Subcutaneous adipose tissue (tissue), 4 donors: ENCODE results near the gene AKNA. TPM values are rescaled to one million over a fixed set of nuclear protein-coding genes. Genes with fewer than 3 reads are reported as not detected.

Experiments used
- total RNA-seq, 4 donors: library from RNA; depleted of rRNA; stranded (reverse); fragments of >200 nt; gene quantifications; one replicate each; pipeline ENCODE4 v1.1.0, GENCODE V29; 2016
- TF ChIP-seq, protein P1 (sequence below): fragments of 450-650 bp; IDR thresholded peaks from one replicate; pipeline ENCODE4 v1.5.1; 2016; ENCODE audit warnings: low read depth, mild to moderate bottlenecking, control low read depth, antibody characterized with exemption, moderate library complexity

Gene AKNA
- total RNA-seq, 4 donors from 2014 or later, result 25.3 to 63.9 (median 52.6) TPM

DNA sequence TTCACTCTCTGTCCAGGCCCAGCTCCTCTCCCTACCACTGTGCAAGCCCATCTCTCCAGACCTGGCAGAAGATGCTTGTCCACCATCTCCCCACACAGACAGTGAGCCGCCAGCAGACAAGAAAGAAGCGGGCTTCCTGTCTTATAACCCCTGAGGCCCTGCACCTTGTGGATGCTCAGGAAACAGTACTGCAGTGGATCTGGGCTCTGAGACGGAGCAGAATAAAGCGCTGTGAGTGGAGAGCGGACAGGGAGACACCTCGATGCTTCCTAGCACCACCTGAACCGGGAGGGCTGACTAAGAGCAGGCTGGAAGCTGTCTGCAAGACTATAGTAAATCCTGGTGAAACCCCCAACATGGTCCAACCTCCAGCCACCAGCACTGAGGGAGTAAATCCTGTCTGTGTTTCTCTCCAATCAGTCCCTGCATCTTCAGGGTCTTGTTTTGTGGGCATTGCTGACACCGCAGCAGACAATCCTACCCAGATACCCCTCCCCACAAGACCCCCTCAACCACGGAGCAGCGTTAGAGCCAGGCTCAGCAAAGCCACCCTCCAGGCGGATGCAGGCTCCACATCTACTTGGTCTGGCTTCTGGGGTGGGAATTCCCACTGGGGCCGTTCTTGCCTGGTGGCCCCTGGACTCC is 39.4 kb downstream of the AKNA start:
- TF ChIP-seq, protein P1, sequence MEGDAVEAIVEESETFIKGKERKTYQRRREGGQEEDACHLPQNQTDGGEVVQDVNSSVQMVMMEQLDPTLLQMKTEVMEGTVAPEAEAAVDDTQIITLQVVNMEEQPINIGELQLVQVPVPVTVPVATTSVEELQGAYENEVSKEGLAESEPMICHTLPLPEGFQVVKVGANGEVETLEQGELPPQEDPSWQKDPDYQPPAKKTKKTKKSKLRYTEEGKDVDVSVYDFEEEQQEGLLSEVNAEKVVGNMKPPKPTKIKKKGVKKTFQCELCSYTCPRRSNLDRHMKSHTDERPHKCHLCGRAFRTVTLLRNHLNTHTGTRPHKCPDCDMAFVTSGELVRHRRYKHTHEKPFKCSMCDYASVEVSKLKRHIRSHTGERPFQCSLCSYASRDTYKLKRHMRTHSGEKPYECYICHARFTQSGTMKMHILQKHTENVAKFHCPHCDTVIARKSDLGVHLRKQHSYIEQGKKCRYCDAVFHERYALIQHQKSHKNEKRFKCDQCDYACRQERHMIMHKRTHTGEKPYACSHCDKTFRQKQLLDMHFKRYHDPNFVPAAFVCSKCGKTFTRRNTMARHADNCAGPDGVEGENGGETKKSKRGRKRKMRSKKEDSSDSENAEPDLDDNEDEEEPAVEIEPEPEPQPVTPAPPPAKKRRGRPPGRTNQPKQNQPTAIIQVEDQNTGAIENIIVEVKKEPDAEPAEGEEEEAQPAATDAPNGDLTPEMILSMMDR, result no peak

DNA sequence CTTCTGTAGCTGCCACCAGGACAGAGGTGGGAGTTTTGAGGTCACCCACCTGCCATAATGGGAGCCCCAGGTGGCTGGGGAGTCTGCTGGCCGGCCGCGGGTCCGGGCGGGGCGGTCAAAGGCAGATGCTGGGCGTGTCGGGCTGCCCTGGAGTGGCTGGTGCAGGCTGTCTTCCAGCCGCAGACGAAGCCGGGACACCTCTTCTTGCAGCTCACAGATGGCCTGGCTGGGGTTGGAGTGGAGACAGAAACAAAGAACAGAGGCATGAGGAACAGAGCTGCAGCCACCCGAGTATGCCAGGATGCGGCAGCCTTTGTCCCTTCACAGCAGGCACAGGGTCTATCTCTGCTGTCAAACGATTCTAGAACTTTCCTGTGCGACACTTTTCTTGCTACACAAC is 40.1 kb downstream of the AKNA start:
- TF ChIP-seq, protein P1, result no peak

DNA sequence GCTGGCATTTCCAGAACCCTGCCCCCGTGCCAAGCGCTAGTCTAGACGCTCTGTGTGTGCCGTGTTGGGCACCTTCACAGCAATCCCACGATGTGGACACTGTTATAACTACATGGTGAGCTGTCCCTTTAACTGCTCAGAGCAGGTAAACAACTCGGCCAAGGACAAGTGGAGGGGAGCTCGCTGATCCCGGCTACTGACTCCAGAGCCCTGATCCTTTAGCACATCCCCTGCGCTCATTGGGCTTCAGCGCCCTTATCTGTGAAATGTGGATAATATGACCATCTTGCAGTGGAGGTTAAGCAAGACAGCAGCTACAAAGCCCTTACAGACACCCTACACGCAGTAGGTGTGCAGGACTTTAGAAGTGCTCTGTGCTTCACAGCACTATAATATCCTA is 41.6 kb downstream of the AKNA start:
- TF ChIP-seq, protein P1, result no peak

DNA sequence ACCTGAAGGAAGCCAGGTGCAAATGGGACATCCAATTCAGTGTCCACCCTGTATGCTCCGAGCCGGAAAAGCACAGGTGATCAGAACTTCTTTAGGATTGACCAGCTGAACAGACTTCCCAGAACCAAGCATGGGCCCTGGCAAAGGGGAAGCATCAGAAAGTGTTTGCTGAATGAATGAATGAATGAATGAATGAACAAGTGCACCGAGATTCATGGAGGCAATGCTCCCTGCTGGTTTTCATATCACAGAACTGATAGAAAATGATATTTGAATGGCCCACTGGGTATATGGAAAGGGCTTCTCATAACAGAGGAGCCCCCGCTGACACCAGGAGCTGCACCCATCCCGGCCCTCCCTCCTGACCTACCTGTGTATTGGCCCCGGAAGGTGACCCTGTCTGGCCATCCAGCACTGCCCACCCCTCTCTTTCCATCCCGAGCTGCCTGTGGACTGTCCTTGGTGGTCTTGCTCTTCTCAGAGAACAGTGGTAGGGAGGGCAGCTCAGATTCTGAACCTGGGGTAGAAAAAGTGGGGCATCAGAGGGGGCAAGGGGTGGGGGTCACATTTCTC is 42.2 kb downstream of the AKNA start:
- TF ChIP-seq, protein P1, result no peak

DNA sequence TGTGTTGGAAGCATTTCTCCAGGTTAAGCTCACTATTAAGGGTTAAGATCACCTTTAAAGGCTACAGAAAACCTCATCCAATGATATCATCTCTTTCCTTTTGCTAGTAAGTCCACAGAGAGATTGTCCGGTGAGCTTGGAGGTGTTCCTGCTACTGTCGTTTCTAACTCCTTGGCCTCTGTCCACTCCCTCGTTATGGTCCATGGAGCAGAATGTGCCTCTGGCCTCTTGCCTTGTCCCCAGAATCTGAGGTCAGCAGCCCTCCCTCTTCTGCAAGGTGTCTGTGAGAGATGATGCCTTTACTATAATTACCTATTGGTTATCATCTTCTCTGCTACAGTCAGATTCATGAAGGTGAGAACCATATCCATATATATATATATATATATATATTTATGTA is 43.1 kb downstream of the AKNA start:
- TF ChIP-seq, protein P1, result no peak

DNA sequence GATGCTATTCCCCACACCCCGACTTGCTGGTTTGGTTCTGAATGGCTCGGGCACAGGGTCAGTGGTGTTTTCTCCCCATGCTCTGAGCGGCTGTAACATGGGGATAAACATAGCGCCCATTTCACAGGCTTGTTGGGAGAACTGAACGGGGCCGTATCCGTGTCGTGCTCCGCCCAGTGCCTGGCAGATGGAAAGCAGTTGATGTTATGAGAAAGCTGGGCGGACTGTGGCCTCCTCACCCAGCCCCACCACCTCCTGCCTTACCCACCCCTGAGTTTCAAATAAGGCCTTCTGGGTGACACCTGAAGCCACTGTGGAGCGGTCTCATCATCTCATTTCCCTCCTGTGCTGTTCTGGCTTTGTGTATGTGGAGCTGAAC is 43.6 kb downstream of the AKNA start:
- TF ChIP-seq, protein P1, result no peak

DNA sequence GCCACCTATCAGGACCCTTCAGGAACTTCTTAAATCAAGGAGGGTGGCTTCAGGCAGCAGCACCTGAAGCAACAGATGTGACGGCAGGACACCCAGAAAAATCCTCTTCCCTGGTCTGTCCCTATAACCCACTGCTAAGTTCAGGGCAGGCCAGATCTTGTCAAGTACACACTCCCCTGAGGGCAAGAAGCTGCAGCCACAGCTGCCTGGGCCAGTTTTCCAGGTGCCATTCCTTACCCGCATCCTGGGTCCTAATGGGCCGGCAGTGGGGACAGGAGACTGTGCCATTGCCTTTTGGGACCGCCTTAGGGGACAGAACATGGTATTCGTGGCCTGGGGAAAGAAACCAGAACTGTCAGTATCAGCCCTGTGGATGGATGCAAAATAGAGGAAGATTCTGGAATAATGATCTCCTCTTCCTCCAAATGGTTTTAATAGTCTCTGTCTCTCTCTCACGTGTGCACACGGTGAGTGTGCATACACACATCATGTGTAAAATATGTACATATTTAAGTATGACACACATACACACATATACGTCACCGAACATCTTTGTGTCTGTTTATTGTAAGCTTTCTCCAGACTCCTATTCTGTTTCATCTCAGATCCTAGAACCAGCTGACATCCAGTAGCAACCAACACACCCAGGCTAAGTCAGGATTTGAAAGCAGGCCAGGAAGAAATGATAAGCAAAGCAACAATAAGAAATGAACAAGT is 44.2 kb downstream of the AKNA start:
- TF ChIP-seq, protein P1, result no peak
